IMR-90 (cell line): Measurements from ENCODE around the gene CTDSPL. TPM values are rescaled to one million over a fixed set of nuclear protein-coding genes. Genes with fewer than 3 reads are reported as not detected.

Experiments used
- ATAC-seq: fragments of 200-7000 bp; cut with Tn5 transposase; 2 replicates; pipeline ENCODE4 v1.9.1; 2020; ENCODE audit warnings: low read depth, mild to moderate bottlenecking, moderate library complexity
- BruUV-seq: library from RNA; stranded (reverse); fragments of 400-500 nt; replicated peaks from 2 replicates; lab custom pipeline; 2021; lab: Mats Ljungman, UMichigan
- CTCF ChIA-PET: fragments of 300-600 bp; formaldehyde crosslinking; extraction: SDS; loops from one replicate; lab custom pipeline; 2021; ENCODE audit warnings: antibody characterized with exemption; lab: Yijun Ruan, JAX
- POLR2A ChIA-PET: fragments of 300-600 bp; sonication (Branson Sonifier 250); formaldehyde crosslinking; loops from one replicate; lab custom pipeline; 2022; ENCODE audit warnings: antibody characterized with exemption; ENCODE audit not compliant: unreplicated experiment; lab: Charles Lee
- DNase-seq: peaks from one replicate; pipeline ENCODE4 v3.0.0; 2013
- H2AFZ ChIP-seq: replicated peaks from 2 replicates; pipeline ENCODE3; 2013; ENCODE audit warnings: low read length, mild to moderate bottlenecking; ENCODE audit not compliant: poor library complexity
- H2AK5ac ChIP-seq: 2 replicates; pipeline ENCODE4 v1.6.1; 2013; ENCODE audit warnings: low read depth, low read length, inconsistent platforms
- H2AK9ac ChIP-seq: replicated peaks from 2 replicates; pipeline ENCODE3; 2013; ENCODE audit warnings: mild to moderate bottlenecking, low read depth, low read length, moderate library complexity; ENCODE audit not compliant: poor library complexity
- H2BK120ac ChIP-seq: 2 replicates; pipeline ENCODE4 v1.6.1; 2013; ENCODE audit warnings: low read depth, low read length, inconsistent platforms
- H2BK15ac ChIP-seq: 3 replicates; pipeline ENCODE4 v1.6.1; 2013; ENCODE audit warnings: low read depth, low read length, inconsistent platforms
- H2BK20ac ChIP-seq: 2 replicates; pipeline ENCODE4 v1.6.1; 2013; ENCODE audit warnings: low read depth, mild to moderate bottlenecking, inconsistent platforms, low read length, moderate library complexity
- H2BK5ac ChIP-seq: 2 replicates; pipeline ENCODE4 v1.6.1; 2013; ENCODE audit warnings: mild to moderate bottlenecking, low read depth, low read length, inconsistent platforms; ENCODE audit not compliant: poor library complexity, severe bottlenecking
- H3K14ac ChIP-seq: replicated peaks from 2 replicates; pipeline ENCODE4 v1.6.1; 2013; ENCODE audit warnings: low read depth, low read length, inconsistent platforms
- H3K18ac ChIP-seq: 2 replicates; pipeline ENCODE4 v1.6.1; 2013; ENCODE audit warnings: low read depth, low read length, control low read depth
- H3K23ac ChIP-seq: 2 replicates; pipeline ENCODE4 v1.6.1; 2013; ENCODE audit warnings: low read depth, low read length, inconsistent platforms
- H3K27ac ChIP-seq: 2 replicates; pipeline ENCODE4 v1.5.1; 2013; ENCODE audit warnings: mild to moderate bottlenecking, control low read depth, low read length; ENCODE audit not compliant: insufficient read depth
- H3K27me3 ChIP-seq: 2 replicates; pipeline ENCODE4 v1.6.1; 2013; ENCODE audit warnings: low read length; ENCODE audit not compliant: control insufficient read depth, insufficient read depth
- H3K36me3 ChIP-seq: 2 replicates; pipeline ENCODE4 v1.6.1; 2013; ENCODE audit warnings: low read length, mixed read lengths; ENCODE audit not compliant: control insufficient read depth, insufficient read depth
- H3K4ac ChIP-seq: 2 replicates; pipeline ENCODE4 v1.6.1; 2013; ENCODE audit warnings: low read depth, low read length, inconsistent platforms
- H3K4me1 ChIP-seq: 2 replicates; pipeline ENCODE4 v1.6.1; 2013; ENCODE audit warnings: low read length, mixed read lengths; ENCODE audit not compliant: control insufficient read depth, insufficient read depth
- H3K4me2 ChIP-seq: 2 replicates; pipeline ENCODE4 v1.6.1; 2013; ENCODE audit warnings: low read depth, mild to moderate bottlenecking, control low read depth, low read length, moderate library complexity
- H3K4me3 ChIP-seq: 2 replicates; pipeline ENCODE4 v1.5.1; 2013; ENCODE audit warnings: low read depth, mild to moderate bottlenecking, control low read depth, low read length, moderate library complexity; ENCODE audit not compliant: insufficient read depth
- H3K56ac ChIP-seq: 2 replicates; pipeline ENCODE4 v1.6.1; 2013; ENCODE audit warnings: low read length, inconsistent platforms; ENCODE audit not compliant: insufficient read depth; ENCODE audit errors: extremely low read depth
- H3K79me1 ChIP-seq, 2 experiments: 2 replicates each; pipeline ENCODE4 v1.6.1; 2013; ENCODE audit warnings: low read length in 2 of 2, inconsistent platforms in 1 of 2, low read depth in 1 of 2
- H3K9ac ChIP-seq: 2 replicates; pipeline ENCODE4 v1.6.1; 2013; ENCODE audit warnings: low read depth, low read length, control low read depth
- H3K9me1 ChIP-seq: 2 replicates; pipeline ENCODE4 v1.6.1; 2013; ENCODE audit warnings: low read length, inconsistent platforms; ENCODE audit not compliant: insufficient read depth
- H3K9me3 ChIP-seq: 2 replicates; pipeline ENCODE4 v1.6.1; 2013; ENCODE audit warnings: low read length; ENCODE audit not compliant: control insufficient read depth, insufficient read depth
- H4K20me1 ChIP-seq: 2 replicates; pipeline ENCODE4 v1.6.1; 2013; ENCODE audit warnings: low read length, inconsistent platforms; ENCODE audit not compliant: insufficient read depth
- H4K5ac ChIP-seq: 2 replicates; pipeline ENCODE4 v1.6.1; 2013; ENCODE audit warnings: mild to moderate bottlenecking, low read depth, low read length, control low read depth
- H4K8ac ChIP-seq, 2 experiments: 2 replicates each; pipeline ENCODE4 v1.6.1; 2013; ENCODE audit warnings: low read depth in 2 of 2, low read length in 2 of 2, control low read depth in 1 of 2, inconsistent platforms in 1 of 2
- H4K91ac ChIP-seq: 2 replicates; pipeline ENCODE4 v1.6.1; 2013; ENCODE audit warnings: low read depth, low read length, inconsistent platforms; ENCODE audit not compliant: insufficient read depth
- BHLHE40 ChIP-seq: fragments of 150-350 bp; IDR thresholded peaks from 2 replicates; pipeline ENCODE4 v1.6.1; 2016; ENCODE audit warnings: mild to moderate bottlenecking, low read depth, low read length
- CEBPB ChIP-seq: IDR thresholded peaks from 2 replicates; pipeline ENCODE4 v1.6.1; 2012; ENCODE audit warnings: low read depth, low read length, improper control_type of control experiment
- CHD1 ChIP-seq: IDR thresholded peaks from 2 replicates; pipeline ENCODE4 v1.6.1; 2012; ENCODE audit warnings: low read depth, low read length, improper control_type of control experiment
- FOS ChIP-seq: fragments of 150-350 bp; IDR thresholded peaks from 2 replicates; pipeline ENCODE4 v1.6.1; 2016; ENCODE audit warnings: low read depth, low read length
- MAFK ChIP-seq: IDR thresholded peaks from 2 replicates; pipeline ENCODE4 v1.6.1; 2012; ENCODE audit warnings: low read depth, low read length, improper control_type of control experiment
- MAZ ChIP-seq: IDR thresholded peaks from 2 replicates; pipeline ENCODE4 v1.6.1; 2012; ENCODE audit warnings: low read depth, mild to moderate bottlenecking, low read length, improper control_type of control experiment, moderate library complexity, borderline replicate concordance
- MXI1 ChIP-seq: IDR thresholded peaks from 2 replicates; pipeline ENCODE4 v1.6.1; 2012; ENCODE audit warnings: low read depth, mild to moderate bottlenecking, low read length, moderate library complexity, borderline replicate concordance
- NFE2L2 ChIP-seq: fragments of 150-350 bp; IDR thresholded peaks from 2 replicates; pipeline ENCODE4 v1.6.1; 2016; ENCODE audit warnings: low read depth, mild to moderate bottlenecking, low read length
- POLR2A ChIP-seq: IDR thresholded peaks from 2 replicates; pipeline ENCODE4 v1.6.1; 2012; ENCODE audit warnings: mild to moderate bottlenecking, low read depth, low read length
- RFX5 ChIP-seq: IDR thresholded peaks from 2 replicates; pipeline ENCODE4 v1.8.0; 2012; ENCODE audit warnings: low read depth, mild to moderate bottlenecking, low read length, moderate library complexity
- SMC3 ChIP-seq: fragments of 150-350 bp; IDR thresholded peaks from 2 replicates; pipeline ENCODE4 v1.6.1; 2016; ENCODE audit warnings: low read depth, mild to moderate bottlenecking, antibody characterized with exemption, low read length, moderate library complexity
- WGBS, 2 experiments: methylation state at CpG; one replicate each; pipeline versions ENCODE4 v1.1.5 to v1.1.7; 2013; ENCODE audit warnings: missing lambda C conversion rate in 2 of 2; ENCODE audit not compliant: insufficient read length in 1 of 2; ENCODE audit errors: extremely low coverage in 2 of 2; 5-methylcytosine and 5-hydroxymethylcytosine counted together
- dilution Hi-C: fragments of 300-500 bp; cut with HindIII; formaldehyde crosslinking; loops from one replicate; pipeline ENCODE4 v1.14.3; 2018; ENCODE audit warnings: low sequenced_read_pairs; ENCODE audit not compliant: unreplicated experiment
- in situ Hi-C: fragments of 300-500 bp; cut with MboI; formaldehyde crosslinking; loops from 3 replicates; pipeline ENCODE4 v1.14.3; 2019; ENCODE audit warnings: low sequenced_read_pairs, inconsistent platforms, mixed read lengths
- intact Hi-C: fragments of 100-400 bp; cut with micrococcal nuclease; formaldehyde crosslinking; loops from 2 replicates; pipeline ENCODE4 v1.10.0; 2022
- polyA plus RNA-seq, 3 experiments: library from polyadenylated mRNA; depleted of rRNA; stranded (reverse); fragments of >200 nt; gene quantifications; 2 replicates each; pipeline ENCODE4 v1.2.3, GENCODE V29; 2012; ENCODE audit warnings: low replicate concordance in 1 of 3
- total RNA-seq: library from RNA; depleted of rRNA; stranded (reverse); fragments of >200 nt; gene quantifications from 2 replicates; pipeline ENCODE4 v1.2.3, GENCODE V29; 2012
- TF ChIP-seq, protein P1 (sequence below): fragments of 150-350 bp; IDR thresholded peaks from 2 replicates; pipeline ENCODE4 v1.6.1; 2017; ENCODE audit warnings: mild to moderate bottlenecking, antibody characterized with exemption, low read length, low read depth
- TF ChIP-seq, protein P2 (sequence below): conservative IDR thresholded peaks from 2 replicates; pipeline ENCODE4 v1.5.1; 2012; ENCODE audit warnings: mild to moderate bottlenecking, low read depth, low read length, improper control_type of control experiment
- TF ChIP-seq, protein P3 (sequence below): fragments of 150-350 bp; IDR thresholded peaks from 2 replicates; pipeline ENCODE4 v1.6.1; 2016; ENCODE audit warnings: low read depth, mild to moderate bottlenecking, low read length, moderate library complexity, borderline replicate concordance

Gene CTDSPL
- total and polyA plus RNA-seq, 2 of the 4 experiments (the other 2 are of a cell fraction), result 24.5 to 29.0 TPM

DNA sequence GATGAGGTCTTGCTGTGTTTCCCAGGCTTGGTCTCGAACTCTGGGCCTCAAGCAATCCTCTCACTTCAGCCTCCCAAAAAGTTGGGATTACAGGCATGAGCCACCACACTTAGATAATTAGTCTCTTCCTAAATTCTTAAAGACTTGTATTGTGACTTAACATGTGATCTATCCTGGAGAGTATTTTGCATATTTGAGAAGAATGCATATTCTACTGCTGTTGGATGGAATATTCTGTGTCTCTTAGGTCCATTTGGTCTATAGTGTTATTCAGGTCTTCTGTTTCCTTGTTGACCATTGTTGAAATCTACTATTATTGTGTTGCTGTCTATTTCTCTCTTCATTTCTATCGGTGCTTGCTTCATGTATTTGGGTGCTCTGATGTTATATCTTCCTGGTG lies 68.8 kb downstream of the CTDSPL start:
- intact Hi-C loops, result no loop called here
- no peak overlapping the region for H4K8ac ChIP-seq
- H2BK20ac ChIP-seq, result no peak overlapping the region
- no peak overlapping the region for H3K4ac ChIP-seq
- no peak overlapping the region for H3K18ac ChIP-seq
- H3K27me3 ChIP-seq, result no peaks in the 10 kb centered on the region
- no peak for ATAC-seq
- no peaks in the 10 kb centered on the region for H3K36me3 ChIP-seq
- no peak overlapping the region for H4K91ac ChIP-seq
- CTCF ChIA-PET, result interaction anchor here (0.6 kb wide), 1 partner anchor 37 kb away, joined by 3 read pairs; no protein-coding TSS in a partner anchor
- H3K4me1 ChIP-seq, result peaks cover 16% of the 10 kb centered on the region
- H3K79me1 ChIP-seq, result peaks cover 38 to 64% of the 10 kb centered on the region in 2 experiments
- H4K5ac ChIP-seq, result no peak overlapping the region
- H3K9me1 ChIP-seq, result peaks cover 15% of the 10 kb centered on the region
- no peak overlapping the region for H3K4me3 ChIP-seq
- no peak overlapping the region for H2BK5ac ChIP-seq
- H2BK15ac ChIP-seq, result no peak overlapping the region
- TF ChIP-seq RFX5 (no peak), MAZ (no peak), FOS (no peak), BHLHE40 (no peak), SMC3 (no peak), NFE2L2 (no peak), POLR2A (no peak), CEBPB (no peak), CHD1 (no peak), MXI1 (no peak), MAFK (no peak)
- TF ChIP-seq, protein P1, sequence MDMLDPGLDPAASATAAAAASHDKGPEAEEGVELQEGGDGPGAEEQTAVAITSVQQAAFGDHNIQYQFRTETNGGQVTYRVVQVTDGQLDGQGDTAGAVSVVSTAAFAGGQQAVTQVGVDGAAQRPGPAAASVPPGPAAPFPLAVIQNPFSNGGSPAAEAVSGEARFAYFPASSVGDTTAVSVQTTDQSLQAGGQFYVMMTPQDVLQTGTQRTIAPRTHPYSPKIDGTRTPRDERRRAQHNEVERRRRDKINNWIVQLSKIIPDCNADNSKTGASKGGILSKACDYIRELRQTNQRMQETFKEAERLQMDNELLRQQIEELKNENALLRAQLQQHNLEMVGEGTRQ, result no peak
- TF ChIP-seq, protein P2, sequence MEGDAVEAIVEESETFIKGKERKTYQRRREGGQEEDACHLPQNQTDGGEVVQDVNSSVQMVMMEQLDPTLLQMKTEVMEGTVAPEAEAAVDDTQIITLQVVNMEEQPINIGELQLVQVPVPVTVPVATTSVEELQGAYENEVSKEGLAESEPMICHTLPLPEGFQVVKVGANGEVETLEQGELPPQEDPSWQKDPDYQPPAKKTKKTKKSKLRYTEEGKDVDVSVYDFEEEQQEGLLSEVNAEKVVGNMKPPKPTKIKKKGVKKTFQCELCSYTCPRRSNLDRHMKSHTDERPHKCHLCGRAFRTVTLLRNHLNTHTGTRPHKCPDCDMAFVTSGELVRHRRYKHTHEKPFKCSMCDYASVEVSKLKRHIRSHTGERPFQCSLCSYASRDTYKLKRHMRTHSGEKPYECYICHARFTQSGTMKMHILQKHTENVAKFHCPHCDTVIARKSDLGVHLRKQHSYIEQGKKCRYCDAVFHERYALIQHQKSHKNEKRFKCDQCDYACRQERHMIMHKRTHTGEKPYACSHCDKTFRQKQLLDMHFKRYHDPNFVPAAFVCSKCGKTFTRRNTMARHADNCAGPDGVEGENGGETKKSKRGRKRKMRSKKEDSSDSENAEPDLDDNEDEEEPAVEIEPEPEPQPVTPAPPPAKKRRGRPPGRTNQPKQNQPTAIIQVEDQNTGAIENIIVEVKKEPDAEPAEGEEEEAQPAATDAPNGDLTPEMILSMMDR, result no peak
- TF ChIP-seq, protein P3, sequence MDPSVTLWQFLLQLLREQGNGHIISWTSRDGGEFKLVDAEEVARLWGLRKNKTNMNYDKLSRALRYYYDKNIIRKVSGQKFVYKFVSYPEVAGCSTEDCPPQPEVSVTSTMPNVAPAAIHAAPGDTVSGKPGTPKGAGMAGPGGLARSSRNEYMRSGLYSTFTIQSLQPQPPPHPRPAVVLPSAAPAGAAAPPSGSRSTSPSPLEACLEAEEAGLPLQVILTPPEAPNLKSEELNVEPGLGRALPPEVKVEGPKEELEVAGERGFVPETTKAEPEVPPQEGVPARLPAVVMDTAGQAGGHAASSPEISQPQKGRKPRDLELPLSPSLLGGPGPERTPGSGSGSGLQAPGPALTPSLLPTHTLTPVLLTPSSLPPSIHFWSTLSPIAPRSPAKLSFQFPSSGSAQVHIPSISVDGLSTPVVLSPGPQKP, result no peak
- no peak overlapping the region for H2AK9ac ChIP-seq
- H2AK5ac ChIP-seq, result peak overlapping the region; percentile 31; the same call in 1 of the 2 replicates
- H2BK120ac ChIP-seq, result no peak overlapping the region
- no peak overlapping the region for H3K4me2 ChIP-seq
- H4K20me1 ChIP-seq, result peaks cover 10% of the 10 kb centered on the region; the same call in 1 of the 2 replicates
- in situ Hi-C loops, result no loop called here
- POLR2A ChIA-PET, result no interaction called here
- H3K27ac ChIP-seq, result no peak overlapping the region
- dilution Hi-C loops, result no loop called here
- no peaks in the 10 kb centered on the region for H3K9me3 ChIP-seq
- H3K9ac ChIP-seq, result no peak overlapping the region
- no peak overlapping the region for H3K23ac ChIP-seq
- no CpG with 5 or more reads among the region's 2 CpGs for WGBS, 2 experiments
- BruUV-seq, result no TSS peak
- no peak overlapping the region for H2AFZ ChIP-seq
- no peak overlapping the region for H3K14ac ChIP-seq
- no peak for DNase-seq
- no peak overlapping the region for H3K56ac ChIP-seq
